ENCODE results near the gene POLR1E. TPM values are rescaled to one million over a fixed set of nuclear protein-coding genes. Genes with fewer than 3 reads are reported as not detected.

The POLR1E gene
- total RNA-seq, 1 experiment from 2014 or later: 45.8 TPM

DNA sequence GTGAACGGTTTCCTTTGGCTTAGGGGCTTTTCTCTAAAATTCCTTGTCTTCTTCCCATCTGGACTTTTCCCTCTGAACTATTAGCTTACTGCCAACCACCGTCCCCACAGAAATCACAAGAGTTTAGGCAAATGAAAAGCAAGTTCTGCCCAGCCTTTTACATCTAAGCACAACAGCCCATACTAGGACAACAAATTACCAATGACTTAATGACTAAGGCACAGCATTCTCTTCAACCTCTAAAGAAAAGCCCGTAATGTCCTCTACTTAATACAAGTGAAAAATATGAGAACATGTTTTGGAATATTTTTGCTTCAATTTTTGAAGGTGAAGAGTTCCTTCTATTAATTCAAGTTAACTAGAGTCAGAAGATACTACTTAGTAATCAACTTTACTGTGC, 21.7 kb upstream of the POLR1E start:
- no peak overlapping the region for H3K18ac ChIP-seq (ENCODE audit: insufficient read length, low read depth, low read length)
- peaks cover 5% of the 10 kb centered on the region for H3K79me1 ChIP-seq (ENCODE audit: insufficient read depth, low read depth, low read length, poor library complexity, severe bottlenecking)
- Mint-ChIP-seq H3K27me3 (ENCODE audit: low read depth) (no peaks in the 10 kb centered on the region), H3K36me3 (ENCODE audit: insufficient read depth in 1 of 3, low read depth in 3 of 3) (peaks cover 15 to 24% (median 15%) of the 10 kb centered on the region in 3 experiments; a peak in 6 of 7 replicates), H3K9me3 (no peaks in the 10 kb centered on the region; a peak in 1 of 5 replicates), H3K4me3 (peak overlapping the region; percentile 95 to 99), H3K27ac (peak overlapping the region; percentile 17 to 99 (median 46); a peak in 3 of 7 replicates), H3K4me1 (peaks cover 24 to 28% of the 10 kb centered on the region in 2 experiments)
- H4K91ac ChIP-seq (ENCODE audit: insufficient read length, low read depth, low read length): no peak overlapping the region
- H2AFZ ChIP-seq (ENCODE audit: low read length): no peak overlapping the region
- H2BK5ac ChIP-seq (ENCODE audit: insufficient read length, low read length): no peak overlapping the region
- no peak overlapping the region for H4K8ac ChIP-seq (replicated peaks; ENCODE audit: insufficient read length, low read depth, low read length)
- H3K14ac ChIP-seq (ENCODE audit: insufficient read depth, low read length): no peak overlapping the region
- no peak overlapping the region for H3K4ac ChIP-seq (ENCODE audit: low read depth, low read length)
- no peak overlapping the region for H4K5ac ChIP-seq (ENCODE audit: insufficient read length, low read depth, low read length)
- H3T11ph ChIP-seq (ENCODE audit: low read length): no peak overlapping the region
- H3K27me3 ChIP-seq (ENCODE audit: insufficient read depth, low read length): no peaks in the 10 kb centered on the region
- H2BK15ac ChIP-seq (ENCODE audit: low read depth, low read length): no peak overlapping the region
- no peak for DNase-seq
- no peaks in the 10 kb centered on the region for H4K20me1 ChIP-seq (ENCODE audit: control insufficient read depth, insufficient read depth, insufficient read length)
- H3K9ac ChIP-seq (ENCODE audit: extremely low read depth, insufficient read length, low read length): peak overlapping the region; percentile 70
- no peak overlapping the region for H3K56ac ChIP-seq (ENCODE audit: insufficient read length, low read depth, low read length)
- no CpG with 5 or more reads among the region's 3 CpGs for WGBS (ENCODE audit: extremely low coverage, insufficient read length, low lambda C conversion rate)
- H3K4me2 ChIP-seq (ENCODE audit: insufficient read depth, insufficient read length, low read length): peak overlapping the region; percentile 85
- no peaks in the 10 kb centered on the region for H3K9me3 ChIP-seq (ENCODE audit: control insufficient read depth, low read depth, low read length)
- TF ChIP-seq CTCF (conservative IDR thresholded peaks at IDR 0.05): no peak
- H3K4me1 ChIP-seq (ENCODE audit: insufficient read depth, low read length): peaks cover 2% of the 10 kb centered on the region; the same call in 1 of the 2 replicates
- H3K23ac ChIP-seq (ENCODE audit: insufficient read length, low read depth, low read length): no peak overlapping the region
- H2AK5ac ChIP-seq (ENCODE audit: insufficient read length, low read length): no peak overlapping the region
- H3K27ac ChIP-seq (ENCODE audit: insufficient read length, low read depth, low read length): no peak overlapping the region
- H3K79me2 ChIP-seq (ENCODE audit: insufficient read depth, low read length): peaks cover 26% of the 10 kb centered on the region; the same call in 1 of the 2 replicates
- H2BK120ac ChIP-seq (ENCODE audit: low read depth, low read length, poor library complexity, severe bottlenecking): no peak overlapping the region
- H3K23me2 ChIP-seq (ENCODE audit: insufficient read length, low read depth, low read length, poor library complexity, severe bottlenecking): peaks cover 17% of the 10 kb centered on the region
- H2BK12ac ChIP-seq (ENCODE audit: insufficient read length, low read depth, low read length): no peak overlapping the region
- H2BK20ac ChIP-seq (ENCODE audit: low read depth, low read length, poor library complexity, severe bottlenecking): no peak overlapping the region
